A673 (cell line): ENCODE data around the gene ONECUT1. TPM values are rescaled to one million over a fixed set of nuclear protein-coding genes. Genes with fewer than 3 reads are reported as not detected.

Source experiments
- BruUV-seq: library from RNA; stranded (reverse); fragments of 400-500 nt; replicated peaks from 2 replicates; lab custom pipeline; 2021; lab: Mats Ljungman, UMichigan
- CTCF ChIA-PET: fragments of 300-600 bp; sonication (Branson Sonifier 250); formaldehyde crosslinking; loops from one replicate; lab custom pipeline; 2022; ENCODE audit warnings: antibody characterized with exemption; lab: Charles Lee
- POLR2A ChIA-PET: fragments of 300-600 bp; sonication (Branson Sonifier 250); formaldehyde crosslinking; loops from one replicate; lab custom pipeline; 2022; ENCODE audit warnings: antibody characterized with exemption; ENCODE audit not compliant: low non-redundant PET; lab: Charles Lee
- DNase-seq: peaks from one replicate; pipeline ENCODE4 v3.0.0-alpha.2; 2015; ENCODE audit warnings: low spot score
- H3K27ac ChIP-seq: fragments of 200-600 bp; sonication (generic); 2 replicates; pipeline ENCODE4 v1.5.1; 2016; ENCODE audit warnings: mixed run types, low read depth, mild to moderate bottlenecking, mixed read lengths, antibody characterized with exemption, low read length; ENCODE audit not compliant: poor library complexity, severe bottlenecking
- H3K27me3 ChIP-seq: fragments of 200-600 bp; sonication (generic); replicated peaks from 2 replicates; pipeline ENCODE4 v1.6.1; 2017; ENCODE audit warnings: mixed run types, low read depth, mild to moderate bottlenecking, mixed read lengths, antibody characterized with exemption, low read length; ENCODE audit not compliant: insufficient read depth, poor library complexity
- H3K36me3 ChIP-seq: fragments of 200-600 bp; sonication (generic); 2 replicates; pipeline ENCODE4 v1.6.1; 2016; ENCODE audit warnings: mixed run types, mild to moderate bottlenecking, mixed read lengths, antibody characterized with exemption, low read length; ENCODE audit not compliant: insufficient read depth, poor library complexity, severe bottlenecking
- H3K4me1 ChIP-seq: fragments of 200-600 bp; sonication (generic); 2 replicates; pipeline ENCODE4 v1.6.1; 2017; ENCODE audit warnings: mixed run types, mild to moderate bottlenecking, mixed read lengths, antibody characterized with exemption, low read length; ENCODE audit not compliant: insufficient read depth, poor library complexity, severe bottlenecking
- H3K4me3 ChIP-seq: fragments of 200-600 bp; sonication (generic); 2 replicates; pipeline ENCODE4 v1.5.1; 2016; ENCODE audit warnings: low read depth, mixed run types, mild to moderate bottlenecking, mixed read lengths, low read length; ENCODE audit not compliant: poor library complexity, severe bottlenecking
- H3K9me3 ChIP-seq: fragments of 200-600 bp; sonication (generic); 2 replicates; pipeline ENCODE4 v1.6.1; 2016; ENCODE audit warnings: mixed run types, low read depth, mild to moderate bottlenecking, mixed read lengths, antibody characterized with exemption, low read length; ENCODE audit not compliant: poor library complexity, severe bottlenecking
- CTCF ChIP-seq: fragments of 300-800, 200-600 bp; sonication (generic); conservative IDR thresholded peaks from 2 replicates; pipeline ENCODE4 v1.5.1; 2017; ENCODE audit warnings: low read depth, mild to moderate bottlenecking, antibody characterized with exemption, low read length, moderate library complexity, mixed read lengths
- EZH2 ChIP-seq: fragments of 200-600 bp; sonication (generic); IDR thresholded peaks from 2 replicates; pipeline ENCODE4 v1.6.1; 2017; ENCODE audit warnings: borderline replicate concordance, low read depth, mild to moderate bottlenecking, mixed read lengths, antibody characterized with exemption, low read length; ENCODE audit not compliant: poor library complexity, severe bottlenecking
- intact Hi-C: fragments of 100-400 bp; cut with micrococcal nuclease; formaldehyde crosslinking; loops from one replicate; pipeline ENCODE4 v1.10.0; 2022; ENCODE audit not compliant: unreplicated experiment
- total RNA-seq: library from RNA; stranded (reverse); gene quantifications from 2 replicates; pipeline ENCODE4 v1.2.3, GENCODE V29; 2021

The ONECUT1 gene
- total RNA-seq, 1 experiment from 2014 or later, result not detected

DNA sequence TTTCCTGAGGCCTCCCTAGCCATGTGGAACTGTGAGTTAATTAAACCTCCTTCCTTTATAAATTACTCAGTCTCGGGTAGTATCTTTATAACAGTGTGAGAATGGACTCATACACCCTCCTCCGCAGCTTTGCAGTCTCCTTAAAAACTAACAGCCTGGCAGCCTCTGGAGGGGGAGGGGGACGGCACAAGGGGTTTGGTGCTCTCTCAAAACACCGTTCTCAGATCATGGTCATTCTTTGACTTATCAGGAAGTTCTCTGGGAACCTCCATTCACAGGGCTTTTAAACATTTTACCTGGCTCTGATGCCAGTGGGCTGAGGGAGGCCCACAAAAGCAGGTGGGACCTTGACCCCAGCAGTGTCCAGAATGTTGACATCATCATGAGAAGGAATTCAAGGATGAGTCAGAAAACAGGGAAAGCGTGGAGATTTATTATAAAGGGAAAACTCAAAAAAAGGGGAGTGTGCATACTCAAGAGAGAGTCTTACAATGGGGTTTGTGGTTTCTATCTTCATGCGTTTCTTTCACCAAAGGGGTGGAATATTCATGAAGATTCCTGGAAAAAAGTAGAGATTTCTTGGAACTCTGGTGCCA is 43.9 kb downstream of the ONECUT1 start:
- H3K9me3 ChIP-seq, result no peaks in the 10 kb centered on the region
- H3K36me3 ChIP-seq, result no peaks in the 10 kb centered on the region
- no peak overlapping the region for H3K27ac ChIP-seq
- DNase-seq, result no peak
- intact Hi-C loops, result no loop called here
- CTCF ChIA-PET, result no interaction called here
- POLR2A ChIA-PET, result no interaction called here
- peaks cover 13% of the 10 kb centered on the region for H3K27me3 ChIP-seq
- no peak for TF ChIP-seq EZH2
- TF ChIP-seq CTCF, result no peak
- H3K4me1 ChIP-seq, result no peaks in the 10 kb centered on the region
- H3K4me3 ChIP-seq, result no peak overlapping the region
- BruUV-seq, result no TSS peak

GRCh38 chr15:52745326-52746161 is 44.6 kb downstream of the ONECUT1 start:
- Histone ChIP-seq H3K4me3 (no peak overlapping the region), H3K9me3 (no peaks in the 10 kb centered on the region), H3K27ac (no peak overlapping the region), H3K4me1 (no peaks in the 10 kb centered on the region), H3K36me3 (no peaks in the 10 kb centered on the region), H3K27me3 (peaks cover 10% of the 10 kb centered on the region)
- BruUV-seq, result no TSS peak
- no peak for DNase-seq
- ChIA-PET CTCF (no interaction called here), POLR2A (no interaction called here)
- intact Hi-C loops, result no loop called here
- TF ChIP-seq EZH2, result no peak
- no peak for TF ChIP-seq CTCF

DNA sequence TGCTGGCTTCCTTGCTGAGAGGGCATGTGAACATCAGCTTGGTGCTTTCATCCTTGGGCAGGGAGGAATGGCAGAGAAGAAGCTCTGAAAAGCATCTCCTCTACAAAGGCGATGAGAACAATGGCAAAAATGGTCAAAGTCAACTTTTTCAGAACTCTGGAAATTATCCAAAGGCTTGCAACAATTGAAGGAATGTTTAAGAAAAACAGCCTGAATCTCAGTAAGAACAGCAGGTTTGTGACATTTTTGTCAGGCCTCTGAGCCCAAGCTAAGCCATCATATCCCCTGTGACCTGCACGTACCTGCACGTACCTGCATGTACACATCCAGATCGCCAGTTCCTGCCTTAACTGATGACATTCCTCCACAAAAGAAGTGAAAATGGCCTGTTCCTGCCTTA is 51.8 kb downstream of the ONECUT1 start:
- no peaks in the 10 kb centered on the region for H3K36me3 ChIP-seq
- no peaks in the 10 kb centered on the region for H3K4me1 ChIP-seq
- no TSS peak for BruUV-seq
- H3K27ac ChIP-seq, result no peak overlapping the region
- no peaks in the 10 kb centered on the region for H3K27me3 ChIP-seq
- no peak for DNase-seq
- intact Hi-C loops, result loop anchor here (10.0 kb wide), 2 partner anchors 764 to 954 kb away; partner anchors contain the start of gene LEO1
- no peak overlapping the region for H3K4me3 ChIP-seq
- ChIA-PET POLR2A (no interaction called here), CTCF (interaction anchor here (0.5 kb wide), 1 partner anchor 959 kb away, joined by 4 read pairs; no protein-coding TSS in a partner anchor)
- TF ChIP-seq CTCF (no peak), EZH2 (no peak)
- H3K9me3 ChIP-seq, result no peaks in the 10 kb centered on the region
